Measurements from ENCODE around the gene TFPI2. TPM values are rescaled to one million over a fixed set of nuclear protein-coding genes. Genes with fewer than 3 reads are reported as not detected.

Gene TFPI2
- total RNA-seq, 1 experiment from 2014 or later = 6.1 TPM

DNA sequence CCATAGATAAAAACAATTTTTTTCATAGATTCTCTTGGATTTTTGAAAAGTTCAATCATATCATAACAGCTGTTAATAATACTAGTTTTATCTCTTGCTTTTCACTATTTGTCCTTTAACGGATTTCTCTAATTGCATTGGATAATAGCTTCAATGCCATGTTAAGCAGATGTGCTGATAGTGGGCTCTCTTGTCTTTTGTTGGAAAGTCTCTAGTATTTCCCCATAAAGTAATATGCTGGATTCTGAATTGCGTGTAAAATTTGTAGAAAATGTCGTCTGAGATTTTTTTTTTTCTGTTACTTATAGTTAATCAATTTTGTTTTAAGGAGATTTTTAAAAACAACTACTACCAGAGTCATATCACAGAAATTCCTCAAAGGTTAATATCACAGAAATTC lies 53.3 kb downstream of the TFPI2 start:
- Histone ChIP-seq H3K4me3 (ENCODE audit: low read depth, low read length, poor library complexity, severe bottlenecking) (no peak overlapping the region), H3K9me3 (ENCODE audit: low read depth, low read length, poor library complexity, severe bottlenecking) (no peaks in the 10 kb centered on the region), H3K4me1 (ENCODE audit: insufficient read depth, low read length, poor library complexity, severe bottlenecking) (peaks cover 10% of the 10 kb centered on the region), H3K27ac (ENCODE audit: low read depth, low read length, poor library complexity, severe bottlenecking) (no peak overlapping the region), H3K36me3 (ENCODE audit: insufficient read depth, low read length, poor library complexity, severe bottlenecking) (no peaks in the 10 kb centered on the region), H3K27me3 (replicated peaks; ENCODE audit: insufficient read depth, low read depth, low read length, poor library complexity) (peaks cover 72% of the 10 kb centered on the region)
- CTCF ChIA-PET = no interaction called here
- no peak for DNase-seq (ENCODE audit: low spot score)
- TF ChIP-seq, protein P1, sequence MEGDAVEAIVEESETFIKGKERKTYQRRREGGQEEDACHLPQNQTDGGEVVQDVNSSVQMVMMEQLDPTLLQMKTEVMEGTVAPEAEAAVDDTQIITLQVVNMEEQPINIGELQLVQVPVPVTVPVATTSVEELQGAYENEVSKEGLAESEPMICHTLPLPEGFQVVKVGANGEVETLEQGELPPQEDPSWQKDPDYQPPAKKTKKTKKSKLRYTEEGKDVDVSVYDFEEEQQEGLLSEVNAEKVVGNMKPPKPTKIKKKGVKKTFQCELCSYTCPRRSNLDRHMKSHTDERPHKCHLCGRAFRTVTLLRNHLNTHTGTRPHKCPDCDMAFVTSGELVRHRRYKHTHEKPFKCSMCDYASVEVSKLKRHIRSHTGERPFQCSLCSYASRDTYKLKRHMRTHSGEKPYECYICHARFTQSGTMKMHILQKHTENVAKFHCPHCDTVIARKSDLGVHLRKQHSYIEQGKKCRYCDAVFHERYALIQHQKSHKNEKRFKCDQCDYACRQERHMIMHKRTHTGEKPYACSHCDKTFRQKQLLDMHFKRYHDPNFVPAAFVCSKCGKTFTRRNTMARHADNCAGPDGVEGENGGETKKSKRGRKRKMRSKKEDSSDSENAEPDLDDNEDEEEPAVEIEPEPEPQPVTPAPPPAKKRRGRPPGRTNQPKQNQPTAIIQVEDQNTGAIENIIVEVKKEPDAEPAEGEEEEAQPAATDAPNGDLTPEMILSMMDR (conservative IDR thresholded peaks at IDR 0.05; ENCODE audit: low read depth, low read length) = no peak
- TF ChIP-seq EZH2 (IDR thresholded peaks at IDR 0.05; ENCODE audit: borderline replicate concordance, low read depth, low read length, poor library complexity, severe bottlenecking) = peak; percentile 44
- intact Hi-C loops (cut with micrococcal nuclease; ENCODE audit: unreplicated experiment) = no loop called here
- POLR2A ChIA-PET (ENCODE audit: low non-redundant PET) = no interaction called here
- BruUV-seq (replicated peaks) = no TSS peak

DNA sequence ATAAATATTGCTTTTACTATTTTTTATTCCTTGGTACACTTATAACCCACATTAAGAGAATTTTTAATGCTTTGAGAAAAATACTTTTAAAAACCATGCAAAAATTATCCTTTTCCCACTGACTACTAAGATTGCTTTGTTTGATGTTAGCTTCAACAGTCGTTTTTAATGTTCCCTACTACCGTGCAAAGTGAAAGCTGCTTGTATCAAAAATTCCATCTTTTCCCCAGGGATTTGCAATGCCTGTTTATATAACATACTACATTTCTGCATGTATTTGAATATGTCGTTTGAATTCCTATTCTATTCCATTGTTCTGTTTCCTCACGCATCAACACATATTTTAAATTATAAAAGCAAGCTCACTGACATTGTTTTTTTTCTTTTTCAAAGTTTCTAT lies 54.4 kb downstream of the TFPI2 start:
- CTCF ChIA-PET = no interaction called here
- Histone ChIP-seq H3K4me3 (ENCODE audit: low read depth, low read length, poor library complexity, severe bottlenecking) (no peak overlapping the region), H3K4me1 (ENCODE audit: insufficient read depth, low read length, poor library complexity, severe bottlenecking) (no peaks in the 10 kb centered on the region), H3K27ac (ENCODE audit: low read depth, low read length, poor library complexity, severe bottlenecking) (no peak overlapping the region), H3K36me3 (ENCODE audit: insufficient read depth, low read length, poor library complexity, severe bottlenecking) (no peaks in the 10 kb centered on the region), H3K27me3 (replicated peaks; ENCODE audit: insufficient read depth, low read depth, low read length, poor library complexity) (peaks cover 61% of the 10 kb centered on the region), H3K9me3 (ENCODE audit: low read depth, low read length, poor library complexity, severe bottlenecking) (no peaks in the 10 kb centered on the region)
- TF ChIP-seq, protein P1 (conservative IDR thresholded peaks at IDR 0.05; ENCODE audit: low read depth, low read length) = no peak
- no peak for TF ChIP-seq EZH2 (IDR thresholded peaks at IDR 0.05; ENCODE audit: borderline replicate concordance, low read depth, low read length, poor library complexity, severe bottlenecking)
- BruUV-seq (replicated peaks) = no TSS peak
- intact Hi-C loops (cut with micrococcal nuclease; ENCODE audit: unreplicated experiment) = no loop called here
- DNase-seq (ENCODE audit: low spot score) = no peak
- POLR2A ChIA-PET (ENCODE audit: low non-redundant PET) = no interaction called here

DNA sequence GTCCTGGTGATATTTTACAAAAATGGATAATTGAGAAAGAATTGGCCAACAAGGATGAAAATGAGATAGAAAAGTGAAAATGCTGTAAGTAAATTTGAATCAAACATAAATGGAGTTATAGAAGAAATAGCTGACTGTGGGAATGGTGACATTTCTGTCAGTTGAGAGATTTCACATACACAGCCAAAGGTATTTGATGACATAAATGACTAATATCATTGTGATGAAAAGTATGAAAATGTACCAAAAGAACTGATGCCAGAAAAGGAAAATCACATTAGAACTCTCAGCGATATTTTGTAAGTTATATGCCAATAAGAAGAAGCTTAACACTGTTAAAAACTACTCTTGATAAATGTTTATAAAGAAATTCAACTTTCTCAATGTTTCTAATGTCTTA lies 54.9 kb downstream of the TFPI2 start:
- H3K27ac ChIP-seq (ENCODE audit: low read depth, low read length, poor library complexity, severe bottlenecking) = no peak overlapping the region
- H3K36me3 ChIP-seq (ENCODE audit: insufficient read depth, low read length, poor library complexity, severe bottlenecking) = no peaks in the 10 kb centered on the region
- POLR2A ChIA-PET (ENCODE audit: low non-redundant PET) = no interaction called here
- CTCF ChIA-PET = no interaction called here
- TF ChIP-seq, protein P1 (conservative IDR thresholded peaks at IDR 0.05; ENCODE audit: low read depth, low read length) = no peak
- TF ChIP-seq EZH2 (IDR thresholded peaks at IDR 0.05; ENCODE audit: borderline replicate concordance, low read depth, low read length, poor library complexity, severe bottlenecking) = no peak
- DNase-seq (ENCODE audit: low spot score) = no peak
- H3K27me3 ChIP-seq (replicated peaks; ENCODE audit: insufficient read depth, low read depth, low read length, poor library complexity) = peaks cover 58% of the 10 kb centered on the region
- H3K4me1 ChIP-seq (ENCODE audit: insufficient read depth, low read length, poor library complexity, severe bottlenecking) = no peaks in the 10 kb centered on the region
- BruUV-seq (replicated peaks) = no TSS peak
- no peak overlapping the region for H3K4me3 ChIP-seq (ENCODE audit: low read depth, low read length, poor library complexity, severe bottlenecking)
- intact Hi-C loops (cut with micrococcal nuclease; ENCODE audit: unreplicated experiment) = no loop called here
- H3K9me3 ChIP-seq (ENCODE audit: low read depth, low read length, poor library complexity, severe bottlenecking) = no peaks in the 10 kb centered on the region

Other genes with a start within 250 kb of the TFPI2 start
- not detected in 2 replicates for gene GNGT1, start 15.8 kb upstream of the TFPI2 start, total RNA-seq (2021)
- gene GNG11, start 31.0 kb upstream of the TFPI2 start, total RNA-seq (2021) = 14.3 and 14.7 TPM in 2 replicates
- 19.2 and 19.8 TPM in 2 replicates for gene BET1, start 113.6 kb upstream of the TFPI2 start, total RNA-seq (2021)

All from A673 (cell line).